SU-DHL-6 (cell line): Measurements from ENCODE around the gene ARHGAP6.

Source experiments
- H2AFZ ChIP-seq: fragments of 200-600 bp; sonication (generic); 2 replicates; pipeline ENCODE4 v1.6.1; 2014; ENCODE audit warnings: low read depth, mild to moderate bottlenecking, moderate library complexity, mixed read lengths, antibody characterized with exemption, low read length; ENCODE audit not compliant: severe bottlenecking
- H3F3A ChIP-seq: fragments of 200-600 bp; shearing (Covaris generic); 2 replicates; pipeline ENCODE4 v1.6.0; 2016; ENCODE audit warnings: antibody characterized with exemption, mild to moderate bottlenecking; ENCODE audit not compliant: insufficient read depth
- H3K27ac ChIP-seq: fragments of 200-600 bp; sonication (generic); 2 replicates; pipeline ENCODE4 v1.5.1; 2016; ENCODE audit warnings: low read depth, mild to moderate bottlenecking, low read length, moderate library complexity, mixed read lengths
- H3K27me3 ChIP-seq: fragments of 200-600 bp; sonication (generic), shearing (Covaris generic); 2 replicates; pipeline ENCODE4 v1.6.0; 2014; ENCODE audit warnings: mild to moderate bottlenecking, low read length
- H3K36me3 ChIP-seq: fragments of 200-600 bp; sonication (generic); 2 replicates; pipeline ENCODE4 v1.6.1; 2014; ENCODE audit warnings: mild to moderate bottlenecking, low read length, mixed read lengths
- H3K4me2 ChIP-seq: fragments of 300-600, 200-600 bp; shearing (Covaris generic), sonication (generic); 2 replicates; pipeline ENCODE4 v1.6.0; 2014; ENCODE audit warnings: low read length, low read depth, mild to moderate bottlenecking; ENCODE audit not compliant: poor library complexity, severe bottlenecking
- H3K4me3 ChIP-seq: fragments of 200-600 bp; sonication (generic); 2 replicates; pipeline ENCODE4 v1.5.1; 2014; ENCODE audit warnings: antibody characterized with exemption, low read length, mild to moderate bottlenecking, mixed read lengths; ENCODE audit not compliant: insufficient read depth, poor library complexity, severe bottlenecking
- H3K79me2 ChIP-seq: fragments of 200-600 bp; sonication (generic); 2 replicates; pipeline ENCODE4 v1.6.1; 2014; ENCODE audit warnings: mild to moderate bottlenecking, low read length, moderate library complexity; ENCODE audit not compliant: insufficient read depth
- H3K9ac ChIP-seq: fragments of 200-600 bp; sonication (generic); 2 replicates; pipeline ENCODE4 v1.7.0; 2014; ENCODE audit warnings: mild to moderate bottlenecking, low read length
- H3K9me2 ChIP-seq: fragments of 200-600 bp; sonication (generic); replicated peaks from 2 replicates; pipeline ENCODE4 v1.6.1; 2014; ENCODE audit warnings: low read length; ENCODE audit not compliant: insufficient read depth
- H3K9me3 ChIP-seq: fragments of 200-600 bp; sonication (generic); 2 replicates; pipeline ENCODE4 v1.6.1; 2014; ENCODE audit warnings: low read length, mixed read lengths; ENCODE audit not compliant: insufficient read depth
- H4K20me1 ChIP-seq: fragments of 200-600 bp; sonication (generic); 2 replicates; pipeline ENCODE4 v1.6.1; 2014; ENCODE audit warnings: low read depth, mild to moderate bottlenecking, antibody characterized with exemption, low read length, moderate library complexity, mixed read lengths
- EZH2phosphoT487 ChIP-seq: fragments of 200-600 bp; sonication (generic), shearing (Covaris generic); conservative IDR thresholded peaks from 2 replicates; pipeline ENCODE4 v1.6.1; 2018; ENCODE audit warnings: mild to moderate bottlenecking, antibody characterized with exemption, low read length, moderate library complexity, mixed read lengths
- TF ChIP-seq, protein P1 (sequence below): fragments of 200-600 bp; sonication (generic); IDR thresholded peaks from one replicate; pipeline ENCODE4 v1.5.1; 2017; ENCODE audit warnings: antibody characterized with exemption, mild to moderate bottlenecking, low read length, moderate library complexity; ENCODE audit not compliant: insufficient read depth, poor library complexity, severe bottlenecking

Gene ARHGAP6

DNA sequence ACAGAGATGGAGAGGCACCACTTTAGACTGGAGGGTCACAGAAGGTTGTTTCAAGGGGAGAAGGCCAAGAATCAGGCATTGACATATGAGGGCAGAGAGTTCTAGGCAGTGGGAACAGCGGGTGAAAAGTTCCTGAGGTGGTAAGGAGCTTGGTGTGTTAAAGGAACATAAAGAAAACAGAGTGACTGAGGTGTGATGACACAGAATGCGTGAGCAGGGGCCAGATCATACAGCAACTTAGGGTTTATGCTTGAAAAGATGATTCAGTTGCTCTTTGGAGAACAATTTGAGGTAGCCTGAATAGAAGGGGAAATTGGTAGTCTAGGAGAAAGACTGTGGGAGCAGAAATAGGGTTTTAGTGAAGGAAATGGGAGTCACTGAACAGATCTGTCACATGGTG is 193.3 kb downstream of the ARHGAP6 start:
- no peaks in the 10 kb centered on the region for H3K9me3 ChIP-seq
- no peaks in the 10 kb centered on the region for H3K9me2 ChIP-seq
- no peaks in the 10 kb centered on the region for H3K36me3 ChIP-seq
- no peak overlapping the region for H2AFZ ChIP-seq
- no peak overlapping the region for H3K27ac ChIP-seq
- no peak overlapping the region for H3K9ac ChIP-seq
- H3K4me2 ChIP-seq: no peak overlapping the region
- no peaks in the 10 kb centered on the region for H3F3A ChIP-seq
- TF ChIP-seq, protein P1, sequence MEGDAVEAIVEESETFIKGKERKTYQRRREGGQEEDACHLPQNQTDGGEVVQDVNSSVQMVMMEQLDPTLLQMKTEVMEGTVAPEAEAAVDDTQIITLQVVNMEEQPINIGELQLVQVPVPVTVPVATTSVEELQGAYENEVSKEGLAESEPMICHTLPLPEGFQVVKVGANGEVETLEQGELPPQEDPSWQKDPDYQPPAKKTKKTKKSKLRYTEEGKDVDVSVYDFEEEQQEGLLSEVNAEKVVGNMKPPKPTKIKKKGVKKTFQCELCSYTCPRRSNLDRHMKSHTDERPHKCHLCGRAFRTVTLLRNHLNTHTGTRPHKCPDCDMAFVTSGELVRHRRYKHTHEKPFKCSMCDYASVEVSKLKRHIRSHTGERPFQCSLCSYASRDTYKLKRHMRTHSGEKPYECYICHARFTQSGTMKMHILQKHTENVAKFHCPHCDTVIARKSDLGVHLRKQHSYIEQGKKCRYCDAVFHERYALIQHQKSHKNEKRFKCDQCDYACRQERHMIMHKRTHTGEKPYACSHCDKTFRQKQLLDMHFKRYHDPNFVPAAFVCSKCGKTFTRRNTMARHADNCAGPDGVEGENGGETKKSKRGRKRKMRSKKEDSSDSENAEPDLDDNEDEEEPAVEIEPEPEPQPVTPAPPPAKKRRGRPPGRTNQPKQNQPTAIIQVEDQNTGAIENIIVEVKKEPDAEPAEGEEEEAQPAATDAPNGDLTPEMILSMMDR: no peak
- no peak overlapping the region for H3K4me3 ChIP-seq
- no peaks in the 10 kb centered on the region for H4K20me1 ChIP-seq
- no peaks in the 10 kb centered on the region for H3K79me2 ChIP-seq
- no peaks in the 10 kb centered on the region for H3K27me3 ChIP-seq

DNA sequence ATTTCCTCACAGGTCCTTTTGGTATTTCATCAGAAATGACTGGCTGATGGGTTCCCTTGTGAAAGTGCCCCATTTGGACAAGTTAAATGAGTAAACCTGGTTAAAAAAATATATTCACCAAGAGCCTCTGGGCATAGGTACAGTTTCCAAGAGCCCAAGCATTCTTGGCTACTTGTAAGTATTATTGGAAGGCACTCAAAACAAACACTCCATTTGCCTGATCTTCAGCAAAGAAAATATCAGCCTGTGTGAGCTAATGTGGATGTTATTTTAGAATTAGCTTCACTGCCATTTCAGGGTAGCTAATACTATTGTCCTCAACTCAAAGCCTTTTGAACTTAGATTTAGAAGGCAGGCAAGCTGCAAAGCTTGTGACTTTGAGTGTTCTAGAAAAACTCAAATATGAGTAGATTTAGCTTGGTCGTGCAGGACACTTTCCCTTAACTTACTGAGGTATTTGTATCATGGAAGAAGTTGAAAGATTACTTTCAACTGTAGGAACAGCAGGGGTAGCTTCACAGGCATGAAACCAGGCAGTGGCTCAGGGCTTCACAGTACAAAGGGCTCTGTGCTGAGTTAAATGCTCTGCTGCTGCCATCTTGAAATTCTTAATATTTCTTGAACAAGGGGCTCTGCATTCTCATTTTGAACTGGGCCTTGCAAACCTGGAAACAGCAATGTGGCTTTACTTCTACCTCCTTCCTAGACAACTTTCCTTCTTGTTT is 195.3 kb downstream of the ARHGAP6 start:
- Histone ChIP-seq H3K27ac (no peak overlapping the region), H3F3A (no peaks in the 10 kb centered on the region), H3K4me3 (no peak overlapping the region), H3K36me3 (no peaks in the 10 kb centered on the region), H3K4me2 (no peak overlapping the region), H3K9ac (no peak overlapping the region), H2AFZ (no peak overlapping the region), H3K9me2 (no peaks in the 10 kb centered on the region), H4K20me1 (no peaks in the 10 kb centered on the region), H3K79me2 (no peaks in the 10 kb centered on the region), H3K9me3 (no peaks in the 10 kb centered on the region), H3K27me3 (no peaks in the 10 kb centered on the region)
- TF ChIP-seq EZH2phosphoT487: no peak
- TF ChIP-seq, protein P1: no peak

DNA sequence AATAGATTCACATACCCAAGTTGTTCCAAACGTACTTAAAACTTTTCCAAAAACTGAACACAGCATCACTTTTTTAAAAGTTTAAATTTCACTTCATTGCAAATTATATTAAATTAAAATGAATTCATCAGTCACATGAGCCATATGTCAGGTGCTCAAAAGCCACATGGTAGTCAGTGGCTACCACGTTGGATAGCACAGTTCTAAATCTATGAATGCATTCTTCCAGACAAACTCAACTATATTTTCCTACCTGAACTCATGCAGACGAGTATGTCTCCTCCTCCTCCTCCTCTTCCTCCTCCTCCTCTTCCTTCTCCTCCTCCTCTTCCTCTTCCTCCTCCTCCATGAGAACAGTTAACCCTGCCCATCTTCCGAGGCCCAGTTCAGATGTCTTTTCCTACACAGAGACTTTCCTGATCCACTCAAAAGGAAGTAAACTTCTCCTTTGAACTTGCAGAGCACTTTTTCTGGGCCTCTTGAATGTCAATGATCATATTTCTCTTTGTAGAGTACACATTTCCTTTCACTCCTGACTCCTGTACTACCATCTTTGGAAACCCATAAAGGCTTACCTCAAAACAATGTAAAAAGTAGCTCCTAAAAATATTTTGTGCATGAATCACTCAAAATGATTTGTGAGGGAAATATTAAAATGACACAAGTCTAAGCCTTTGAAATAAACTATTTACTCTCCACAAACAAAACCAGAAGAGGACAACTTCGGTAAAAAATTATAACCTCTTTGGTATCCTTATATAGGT is 199.9 kb downstream of the ARHGAP6 start:
- no peaks in the 10 kb centered on the region for H3K9me2 ChIP-seq
- no peak overlapping the region for H2AFZ ChIP-seq
- no peaks in the 10 kb centered on the region for H4K20me1 ChIP-seq
- H3K4me3 ChIP-seq: no peak overlapping the region
- H3K4me2 ChIP-seq: no peak overlapping the region
- TF ChIP-seq, protein P1: no peak
- TF ChIP-seq EZH2phosphoT487: no peak
- H3K9me3 ChIP-seq: no peaks in the 10 kb centered on the region
- no peaks in the 10 kb centered on the region for H3K36me3 ChIP-seq
- no peaks in the 10 kb centered on the region for H3K79me2 ChIP-seq
- no peak overlapping the region for H3K9ac ChIP-seq
- H3K27me3 ChIP-seq: no peaks in the 10 kb centered on the region
- H3F3A ChIP-seq: no peaks in the 10 kb centered on the region
- no peak overlapping the region for H3K27ac ChIP-seq
